GM19238 (cell line): Measurements from ENCODE around the gene SASH1.

Source experiments
- DNase-seq: peaks from one replicate; pipeline ENCODE4 v3.0.0; 2011; ENCODE audit warnings: low spot score; ENCODE audit not compliant: insufficient read length

Gene SASH1

GRCh38 chr6:148545901-148546300 lies 203.3 kb downstream of the SASH1 start:
- DNase-seq = no peak

DNA sequence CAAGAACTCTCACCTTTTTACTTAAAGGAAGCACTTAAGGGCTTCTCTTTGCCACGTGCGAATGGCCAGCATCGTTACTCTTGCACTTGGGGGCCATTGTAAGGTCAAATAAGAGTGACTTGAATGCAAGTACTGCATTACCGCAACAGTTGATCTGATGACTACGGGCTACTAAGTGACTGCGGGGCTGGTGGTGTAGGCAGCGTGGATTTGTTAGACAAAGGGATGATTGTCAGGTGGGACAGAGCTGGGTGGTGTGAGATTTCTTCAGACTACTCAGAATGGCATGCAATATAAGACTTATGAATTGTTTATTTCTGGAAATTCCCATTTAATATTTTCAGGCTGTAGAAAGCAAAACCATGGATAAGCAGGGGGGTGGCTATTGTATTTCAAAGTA lies 204.5 kb downstream of the SASH1 start:
- DNase-seq = no peak

GRCh38 chr6:148548065-148548748 lies 205.6 kb downstream of the SASH1 start:
- no peak for DNase-seq

GRCh38 chr6:148548749-148549140 lies 206.1 kb downstream of the SASH1 start:
- no peak for DNase-seq

- no peak for DNase-seq
These were observed 207.9 kb downstream of the SASH1 start for GRCh38 chr6:148550569-148550968.

- no peak for DNase-seq
These were observed 208.6 kb downstream of the SASH1 start for GRCh38 chr6:148551226-148551625.

DNA sequence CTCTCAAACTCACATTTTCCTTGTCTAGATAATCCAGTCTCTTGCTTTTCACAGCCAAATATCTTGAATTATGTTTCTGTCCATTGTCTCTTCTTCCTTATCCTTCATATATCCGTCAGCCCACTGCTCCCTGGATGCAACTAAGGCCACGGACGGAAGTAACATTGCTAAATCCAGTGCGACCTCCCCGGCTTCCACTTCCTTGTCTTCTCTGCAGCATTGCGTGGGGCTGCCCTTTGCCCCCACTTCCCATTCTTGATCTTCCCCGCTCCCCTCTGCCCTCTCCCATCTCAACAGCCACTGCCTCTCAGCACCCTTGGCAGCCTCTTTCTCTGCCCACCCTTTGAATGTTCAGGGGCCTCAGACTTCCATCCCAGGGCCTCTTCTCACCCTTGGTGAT lies 213.8 kb downstream of the SASH1 start:
- DNase-seq = no peak

DNA sequence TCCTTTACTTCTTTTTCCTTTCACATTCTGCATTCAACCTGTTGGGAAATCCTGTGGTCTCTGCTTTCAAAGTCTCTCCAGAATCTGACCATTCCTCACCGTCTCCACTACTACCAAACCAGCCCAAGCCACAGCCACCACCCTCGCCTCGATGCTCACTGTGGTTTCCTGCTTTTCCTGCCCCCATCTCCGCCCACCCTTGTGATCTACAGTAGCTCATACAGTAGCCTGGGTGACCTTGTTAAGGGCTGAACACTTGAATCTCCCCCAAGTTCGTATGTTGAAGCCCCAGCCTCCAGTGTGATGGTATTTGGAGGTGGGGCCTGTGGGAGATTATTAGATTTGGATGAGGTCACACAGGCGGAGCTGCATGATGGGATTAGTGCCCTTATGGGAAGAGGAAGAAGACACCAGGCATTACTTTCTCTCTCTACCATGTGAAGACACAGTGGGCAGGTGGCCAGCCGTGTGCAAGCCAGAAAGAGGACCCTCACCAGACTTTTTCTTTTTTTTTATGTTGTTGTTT lies 215.2 kb downstream of the SASH1 start:
- no peak for DNase-seq

DNA sequence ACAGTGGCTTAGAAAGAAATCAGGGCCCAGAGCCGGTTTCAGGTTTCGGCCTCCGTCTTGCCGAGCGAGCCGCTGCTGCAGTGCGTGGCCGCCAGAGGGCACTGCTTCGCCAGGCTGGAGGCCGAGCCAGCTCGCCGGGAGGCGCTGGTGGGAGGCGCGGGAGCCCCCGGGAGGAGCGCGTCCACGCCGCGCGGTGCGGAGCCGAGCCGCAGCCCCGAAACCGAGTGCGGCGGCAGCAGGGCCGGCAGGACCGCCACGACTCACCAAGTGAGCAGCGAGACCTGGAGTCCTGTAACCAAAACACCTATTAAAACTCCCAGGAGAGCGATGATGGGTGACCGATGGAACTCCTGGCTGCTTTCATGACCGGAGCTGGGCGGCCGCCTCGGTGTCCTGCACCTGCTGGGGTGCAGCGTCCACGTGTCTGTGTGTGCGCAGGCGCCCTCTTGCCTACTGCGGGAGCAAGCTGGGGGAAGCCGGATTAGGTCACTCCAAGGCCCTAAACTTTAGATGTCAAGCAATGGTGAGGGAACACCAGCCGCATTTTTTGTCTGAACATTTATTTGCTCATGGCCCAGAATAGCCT lies 217.3 kb downstream of the SASH1 start:
- peak; percentile 55 for DNase-seq

DNA sequence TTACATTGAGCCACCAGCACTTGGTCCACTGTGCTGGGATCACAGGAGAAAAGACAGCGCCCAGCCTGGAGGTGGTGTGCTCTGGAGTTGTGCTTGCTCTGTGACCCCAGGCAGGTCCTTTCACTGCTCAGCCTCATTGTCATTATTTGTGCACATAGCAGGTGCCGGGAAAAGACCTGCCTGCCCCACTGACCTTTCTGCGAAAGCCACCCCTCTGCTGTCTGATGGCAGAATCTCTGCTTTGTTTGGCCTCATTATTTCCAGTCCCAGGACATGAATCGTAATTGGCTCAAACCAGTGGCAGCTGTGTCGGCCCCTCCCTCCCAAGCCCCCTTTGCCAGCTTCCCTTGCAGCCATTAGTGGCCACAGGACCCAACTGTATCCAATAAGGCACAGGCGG lies 219.0 kb downstream of the SASH1 start:
- DNase-seq = no peak

- DNase-seq = no peak
These were observed 220.4 kb downstream of the SASH1 start for GRCh38 chr6:148563066-148563465.

- no peak for DNase-seq
These were observed 221.9 kb downstream of the SASH1 start for GRCh38 chr6:148564494-148565035.

GRCh38 chr6:148565321-148565926 lies 222.8 kb downstream of the SASH1 start:
- no peak for DNase-seq

- DNase-seq = no peak
These were observed 223.5 kb downstream of the SASH1 start for GRCh38 chr6:148565930-148566663.

DNA sequence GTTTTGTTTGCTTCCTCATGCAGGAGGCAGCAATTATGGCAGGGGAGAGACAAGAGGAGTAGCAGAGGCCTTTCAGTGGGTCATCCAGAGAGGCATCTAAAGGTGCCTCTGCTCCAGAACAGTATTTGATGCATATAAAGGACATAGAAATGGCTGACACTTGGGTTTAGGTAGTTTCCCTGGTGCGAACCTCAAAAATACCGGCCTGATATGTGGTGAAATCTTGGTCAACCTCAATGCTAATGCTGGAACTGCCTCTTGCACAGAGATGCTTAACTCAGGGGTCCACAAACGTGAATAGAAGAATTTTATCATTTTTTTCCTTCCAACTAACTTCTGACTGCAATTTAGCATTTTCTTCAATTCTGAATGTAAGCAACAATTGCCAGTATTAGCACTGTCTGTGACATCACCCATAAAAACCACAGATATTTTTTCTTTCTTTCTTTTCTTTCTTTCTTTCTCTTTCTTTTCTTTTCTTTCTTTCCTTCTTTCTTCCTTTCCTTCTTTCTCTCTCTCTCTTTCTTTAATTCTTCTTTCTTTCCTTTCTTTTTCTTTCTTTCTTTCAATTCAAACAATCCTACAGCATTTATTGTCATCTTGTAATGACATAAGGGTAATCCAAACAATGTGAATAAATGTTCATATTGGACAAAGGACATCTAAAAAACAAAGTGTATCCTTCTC lies 224.2 kb downstream of the SASH1 start:
- DNase-seq = no peak

- no peak for DNase-seq
These were observed 227.8 kb downstream of the SASH1 start for GRCh38 chr6:148570456-148570855.

- DNase-seq = no peak
These were observed 230.2 kb downstream of the SASH1 start for GRCh38 chr6:148572676-148573335.

GRCh38 chr6:148573922-148574321 lies 231.3 kb downstream of the SASH1 start:
- no peak for DNase-seq

DNA sequence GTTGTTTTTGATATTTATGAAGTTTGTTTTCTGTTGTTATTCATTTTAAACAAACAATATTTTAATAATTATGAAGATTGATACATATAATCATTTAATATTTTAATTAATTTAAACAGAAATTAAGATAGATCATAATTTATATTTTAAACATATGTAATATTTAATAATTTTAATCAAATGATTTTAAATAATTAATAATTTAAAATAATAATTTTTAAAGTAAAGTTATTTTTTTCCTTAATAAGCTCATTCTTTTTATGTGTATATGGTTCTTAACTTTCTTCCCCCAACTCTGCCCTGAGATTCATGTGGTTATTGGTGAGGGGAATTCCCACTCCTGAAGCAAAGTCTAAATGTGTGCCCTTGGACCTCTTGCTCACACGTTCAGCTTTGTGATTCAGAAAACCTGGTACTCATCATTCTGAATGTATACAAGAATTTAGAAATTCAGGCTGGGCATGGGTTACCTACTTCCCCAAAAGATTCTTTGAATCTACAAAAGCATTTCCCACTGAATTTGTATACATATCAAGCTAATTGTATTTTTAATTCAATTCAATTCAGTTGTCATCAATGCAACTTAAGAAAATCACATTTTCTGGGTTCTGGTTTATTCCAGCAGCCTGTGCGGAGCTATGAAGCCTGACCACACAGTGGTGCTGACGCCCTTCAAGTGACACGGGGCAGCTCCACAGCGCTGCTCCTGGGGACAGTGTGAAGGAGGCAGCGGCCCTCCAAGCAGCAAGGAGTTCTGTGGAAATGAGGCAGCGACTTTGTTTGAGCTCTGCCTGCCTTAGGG lies 235.2 kb downstream of the SASH1 start:
- peak; percentile 44 for DNase-seq

- no peak for DNase-seq
These were observed 235.8 kb downstream of the SASH1 start for GRCh38 chr6:148578489-148578814.
